NCI-H187 treated with DMSO at 0.1 percent for 48 hours (cell line): ENCODE measurements around the gene NFIB.

Experiments used
- DNase-seq: peaks from one replicate; lab custom pipeline; 2025; lab: John Stamatoyannopoulos, UW

NFIB gene

GRCh38 chr9:14313951-14314423 lies at the start of gene NFIB:
Gene NFIB, minus strand, starts transcription at chr9:14314141. Its CDS starts 630 bp downstream, at chr9:14313511.
- DNase-seq = no peak

GRCh38 chr9:14362175-14362574 lies 48.2 kb upstream of the NFIB start:
- no peak for DNase-seq

- no peak for DNase-seq
Observed at GRCh38 chr9:14361074-14361473, 47.1 kb upstream of the NFIB start.

- no peak for DNase-seq
Observed at GRCh38 chr9:14358523-14358922, 44.6 kb upstream of the NFIB start.

- no peak for DNase-seq
Observed at GRCh38 chr9:14356351-14357265, 42.7 kb upstream of the NFIB start.

GRCh38 chr9:14354201-14354600 lies 40.3 kb upstream of the NFIB start:
- no peak for DNase-seq

- peak; percentile 23 for DNase-seq
Observed at GRCh38 chr9:14353222-14354056, 39.5 kb upstream of the NFIB start.

- DNase-seq = no peak
Observed at GRCh38 chr9:14352503-14352902, 38.6 kb upstream of the NFIB start.

- DNase-seq = no peak
Observed at GRCh38 chr9:14351221-14351836, 37.4 kb upstream of the NFIB start.

GRCh38 chr9:14350754-14351153 lies 36.8 kb upstream of the NFIB start:
- no peak for DNase-seq

GRCh38 chr9:14350349-14350728 lies 36.4 kb upstream of the NFIB start:
- DNase-seq = no peak

- no peak for DNase-seq
Observed at GRCh38 chr9:14349447-14350348, 35.8 kb upstream of the NFIB start.

GRCh38 chr9:14349146-14349446 lies 35.2 kb upstream of the NFIB start:
- DNase-seq = no peak

- DNase-seq = no peak
Observed at GRCh38 chr9:14348373-14349145, 34.6 kb upstream of the NFIB start.

GRCh38 chr9:14348123-14348372 lies 34.1 kb upstream of the NFIB start:
- DNase-seq = no peak

- DNase-seq = no peak
Observed at GRCh38 chr9:14347406-14348122, 33.6 kb upstream of the NFIB start.

- DNase-seq = no peak
Observed at GRCh38 chr9:14346811-14347405, 33.0 kb upstream of the NFIB start.

GRCh38 chr9:14346231-14346791 lies 32.4 kb upstream of the NFIB start:
- no peak for DNase-seq

GRCh38 chr9:14345354-14346230 lies 31.7 kb upstream of the NFIB start:
- DNase-seq = no peak
